HL-60 (cell line): Measurements from ENCODE around the gene FRG2.
"Not testable (repeated sequence)": the region's sequence is repeated elsewhere in the genome, so short reads cannot be mapped to it uniquely, and the experiment has no call there.

ENCODE experiments used
- DNase-seq, 2 experiments: peaks; one replicate each; pipeline ENCODE4 v3.0.0-alpha.2; 2010 to 2020; ENCODE audit warnings: low read depth in 1 of 2, low spot score in 1 of 2
- H3K27ac ChIP-seq: fragments of 250-450 bp; sonication (Bioruptor Pico); replicated peaks from 2 replicates; pipeline ENCODE4 v1.5.1; 2020; ENCODE audit warnings: mild to moderate bottlenecking, moderate library complexity
- H3K27me3 ChIP-seq: fragments of 250-450 bp; sonication (Bioruptor Pico); 2 replicates; pipeline ENCODE4 v1.5.1; 2021; ENCODE audit warnings: mild to moderate bottlenecking, moderate library complexity; ENCODE audit not compliant: insufficient read depth, poor library complexity, severe bottlenecking
- H3K4me3 ChIP-seq: replicated peaks from 2 replicates; pipeline ENCODE4 v1.5.1; 2011; ENCODE audit warnings: mild to moderate bottlenecking, control low read depth, low read length; ENCODE audit not compliant: insufficient read depth
- GABPA ChIP-seq: IDR thresholded peaks from 2 replicates; pipeline ENCODE4 v1.6.1; 2012; ENCODE audit warnings: low read depth
- POLR2AphosphoS5 ChIP-seq: IDR thresholded peaks from 2 replicates; pipeline ENCODE4 v1.6.1; 2012; ENCODE audit warnings: low read depth
- SPI1 ChIP-seq: IDR thresholded peaks from 2 replicates; pipeline ENCODE4 v1.6.1; 2012; ENCODE audit warnings: low read depth, mild to moderate bottlenecking, borderline replicate concordance
- TF ChIP-seq, protein P1 (sequence below): IDR thresholded peaks from 2 replicates; pipeline ENCODE4 v1.6.1; 2012; ENCODE audit warnings: low read depth; ENCODE audit not compliant: insufficient replicate concordance
- TF ChIP-seq, protein P2 (sequence below): IDR thresholded peaks from one replicate; pipeline ENCODE4 v1.5.1; 2011; ENCODE audit warnings: low read length, control low read depth, inconsistent platforms; ENCODE audit not compliant: insufficient read depth

Gene FRG2

GRCh38 chr4:190014771-190015537 is 12.1 kb downstream of the FRG2 start:
- DNase-seq = no peak
- Histone ChIP-seq H3K27ac (no peak overlapping the region), H3K4me3 (no peak overlapping the region), H3K27me3 (no peaks in the 10 kb centered on the region)
- TF ChIP-seq GABPA (no peak), POLR2AphosphoS5 (no peak), SPI1 (no peak)
- TF ChIP-seq, protein P1, sequence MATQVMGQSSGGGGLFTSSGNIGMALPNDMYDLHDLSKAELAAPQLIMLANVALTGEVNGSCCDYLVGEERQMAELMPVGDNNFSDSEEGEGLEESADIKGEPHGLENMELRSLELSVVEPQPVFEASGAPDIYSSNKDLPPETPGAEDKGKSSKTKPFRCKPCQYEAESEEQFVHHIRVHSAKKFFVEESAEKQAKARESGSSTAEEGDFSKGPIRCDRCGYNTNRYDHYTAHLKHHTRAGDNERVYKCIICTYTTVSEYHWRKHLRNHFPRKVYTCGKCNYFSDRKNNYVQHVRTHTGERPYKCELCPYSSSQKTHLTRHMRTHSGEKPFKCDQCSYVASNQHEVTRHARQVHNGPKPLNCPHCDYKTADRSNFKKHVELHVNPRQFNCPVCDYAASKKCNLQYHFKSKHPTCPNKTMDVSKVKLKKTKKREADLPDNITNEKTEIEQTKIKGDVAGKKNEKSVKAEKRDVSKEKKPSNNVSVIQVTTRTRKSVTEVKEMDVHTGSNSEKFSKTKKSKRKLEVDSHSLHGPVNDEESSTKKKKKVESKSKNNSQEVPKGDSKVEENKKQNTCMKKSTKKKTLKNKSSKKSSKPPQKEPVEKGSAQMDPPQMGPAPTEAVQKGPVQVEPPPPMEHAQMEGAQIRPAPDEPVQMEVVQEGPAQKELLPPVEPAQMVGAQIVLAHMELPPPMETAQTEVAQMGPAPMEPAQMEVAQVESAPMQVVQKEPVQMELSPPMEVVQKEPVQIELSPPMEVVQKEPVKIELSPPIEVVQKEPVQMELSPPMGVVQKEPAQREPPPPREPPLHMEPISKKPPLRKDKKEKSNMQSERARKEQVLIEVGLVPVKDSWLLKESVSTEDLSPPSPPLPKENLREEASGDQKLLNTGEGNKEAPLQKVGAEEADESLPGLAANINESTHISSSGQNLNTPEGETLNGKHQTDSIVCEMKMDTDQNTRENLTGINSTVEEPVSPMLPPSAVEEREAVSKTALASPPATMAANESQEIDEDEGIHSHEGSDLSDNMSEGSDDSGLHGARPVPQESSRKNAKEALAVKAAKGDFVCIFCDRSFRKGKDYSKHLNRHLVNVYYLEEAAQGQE = no peak
- TF ChIP-seq, protein P2, sequence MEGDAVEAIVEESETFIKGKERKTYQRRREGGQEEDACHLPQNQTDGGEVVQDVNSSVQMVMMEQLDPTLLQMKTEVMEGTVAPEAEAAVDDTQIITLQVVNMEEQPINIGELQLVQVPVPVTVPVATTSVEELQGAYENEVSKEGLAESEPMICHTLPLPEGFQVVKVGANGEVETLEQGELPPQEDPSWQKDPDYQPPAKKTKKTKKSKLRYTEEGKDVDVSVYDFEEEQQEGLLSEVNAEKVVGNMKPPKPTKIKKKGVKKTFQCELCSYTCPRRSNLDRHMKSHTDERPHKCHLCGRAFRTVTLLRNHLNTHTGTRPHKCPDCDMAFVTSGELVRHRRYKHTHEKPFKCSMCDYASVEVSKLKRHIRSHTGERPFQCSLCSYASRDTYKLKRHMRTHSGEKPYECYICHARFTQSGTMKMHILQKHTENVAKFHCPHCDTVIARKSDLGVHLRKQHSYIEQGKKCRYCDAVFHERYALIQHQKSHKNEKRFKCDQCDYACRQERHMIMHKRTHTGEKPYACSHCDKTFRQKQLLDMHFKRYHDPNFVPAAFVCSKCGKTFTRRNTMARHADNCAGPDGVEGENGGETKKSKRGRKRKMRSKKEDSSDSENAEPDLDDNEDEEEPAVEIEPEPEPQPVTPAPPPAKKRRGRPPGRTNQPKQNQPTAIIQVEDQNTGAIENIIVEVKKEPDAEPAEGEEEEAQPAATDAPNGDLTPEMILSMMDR = no peak

DNA sequence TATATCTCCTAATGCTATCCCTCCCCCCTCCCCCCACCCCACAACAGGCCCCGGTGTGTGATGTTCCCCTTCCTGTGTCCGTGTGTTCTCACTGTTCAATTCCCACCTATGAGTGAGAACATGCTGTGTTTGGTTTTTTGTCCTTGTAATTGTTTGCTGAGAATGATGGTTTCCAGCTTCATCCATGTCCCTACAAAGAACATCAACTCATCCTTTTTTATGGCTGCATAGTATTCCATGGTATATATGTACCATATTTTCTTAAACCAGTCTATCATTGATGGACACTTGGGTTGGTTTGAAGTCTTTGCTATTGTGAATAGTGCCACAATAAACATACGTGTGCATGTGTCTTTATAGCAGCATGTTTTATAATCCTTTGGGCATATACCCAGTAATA is 37.1 kb downstream of the FRG2 start:
- H3K27me3 ChIP-seq, H3K27ac ChIP-seq, H3K4me3 ChIP-seq, DNase-seq: not testable (repeated sequence)

- no peak for DNase-seq
- H3K27me3 ChIP-seq = no peaks in the 10 kb centered on the region
- H3K4me3 ChIP-seq = no peak overlapping the region
- TF ChIP-seq GABPA = no peak
- no peak overlapping the region for H3K27ac ChIP-seq
These were observed 38.1 kb downstream of the FRG2 start for GRCh38 chr4:189988877-189989431.

- DNase-seq, H3K27me3 ChIP-seq, H3K4me3 ChIP-seq, H3K27ac ChIP-seq: not testable (repeated sequence)
These were observed 41.3 kb downstream of the FRG2 start for GRCh38 chr4:189985651-189986243.

DNA sequence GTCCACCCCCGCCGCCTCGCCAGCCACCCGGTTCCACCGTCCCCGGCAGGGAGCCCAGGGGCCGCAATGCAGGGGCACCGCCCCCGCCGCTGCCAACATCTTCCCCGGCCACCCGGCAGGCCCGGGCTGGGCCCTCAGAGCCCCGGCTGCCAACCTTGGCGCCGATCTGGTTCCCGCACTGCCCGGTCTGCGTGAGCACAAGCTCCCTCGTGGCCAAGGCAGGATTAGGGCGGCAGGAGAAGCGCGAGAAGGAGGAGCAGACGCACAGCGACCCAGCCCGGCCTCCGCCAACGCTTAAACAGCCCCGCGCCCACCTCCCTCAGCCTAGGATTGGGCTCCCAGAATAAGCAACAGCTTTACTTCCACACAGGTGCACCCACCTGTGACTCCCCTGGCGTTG is 42.4 kb downstream of the FRG2 start:
- not testable (repeated sequence) for H3K27me3 ChIP-seq, H3K4me3 ChIP-seq

GRCh38 chr4:189983916-189984526 is 43.0 kb downstream of the FRG2 start:
- not testable (repeated sequence) for H3K4me3 ChIP-seq, DNase-seq, H3K27ac ChIP-seq, H3K27me3 ChIP-seq

More for the DNA sequence above, 42.4 kb downstream of the FRG2 start:
- not testable (repeated sequence) for H3K27ac ChIP-seq, DNase-seq

DNA sequence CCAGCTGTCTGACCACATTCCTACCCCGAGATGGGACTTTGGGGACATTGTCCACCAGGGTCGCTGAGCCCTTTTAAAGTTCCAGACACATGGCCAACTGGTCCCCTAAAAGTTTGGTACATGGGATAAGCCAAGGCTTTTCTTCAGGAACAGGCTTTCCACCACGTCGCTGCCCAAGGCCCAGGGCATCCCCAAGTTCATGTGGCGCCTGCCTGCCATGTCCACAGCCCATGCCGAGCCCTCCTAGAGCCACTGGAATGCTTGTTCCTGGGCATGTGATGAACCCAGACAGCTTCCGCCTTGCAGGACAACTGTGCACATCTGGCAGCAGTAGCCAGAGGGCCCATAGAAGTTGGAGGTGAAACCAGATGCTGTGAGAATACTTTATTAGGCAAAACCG is 45.1 kb downstream of the FRG2 start:
- TF ChIP-seq SPI1 = no peak
- no peak for TF ChIP-seq POLR2AphosphoS5
- TF ChIP-seq, protein P1 = no peak
- no peak for DNase-seq
- Histone ChIP-seq H3K4me3 (no peak overlapping the region), H3K27me3 (no peaks in the 10 kb centered on the region), H3K27ac (no peak overlapping the region)

GRCh38 chr4:189980292-189980691 is 46.8 kb downstream of the FRG2 start:
- H3K27ac ChIP-seq, DNase-seq, H3K4me3 ChIP-seq: not testable (repeated sequence)

More at GRCh38 chr4:189980292-189980691, 46.8 kb downstream of the FRG2 start:
- H3K27me3 ChIP-seq = not testable (repeated sequence)
